Body of pancreas (tissue), 4 donors: Measurements from ENCODE around the gene RAB11FIP3. TPM values are rescaled to one million over a fixed set of nuclear protein-coding genes. Genes with fewer than 3 reads are reported as not detected.

ENCODE experiments used
- ATAC-seq: fragments of 150-250 bp; one replicate; pipeline ENCODE4 v1.9.1; 2016
- DNase-seq, 4 donors: peaks; one replicate each; pipeline ENCODE4 v3.0.0-alpha.2; 2019
- H3K27ac ChIP-seq, 4 donors: fragments of 200-600 bp; sonication (generic); 1 replicate in 3 of 4; 2 replicates in 1 of 4; pipeline versions ENCODE4 v1.5.1 to v1.6.1; 2016 to 2019; ENCODE audit warnings: mild to moderate bottlenecking in 1 of 4, mixed read lengths in 1 of 4, moderate library complexity in 1 of 4
- H3K27me3 ChIP-seq, 2 donors: fragments of 200-600 bp; sonication (generic); one replicate each; pipeline ENCODE4 v1.6.0; 2016; ENCODE audit warnings: mild to moderate bottlenecking in 1 of 2
- H3K36me3 ChIP-seq, 2 donors: fragments of 200-600 bp; sonication (generic); replicated peaks in 1 of 2; 2 replicates each; pipeline ENCODE4 v1.5.1; 2016; ENCODE audit warnings: low read depth in 2 of 2; ENCODE audit not compliant: insufficient read depth in 1 of 2
- H3K4me1 ChIP-seq: fragments of 200-600 bp; sonication (generic); one replicate; pipeline ENCODE4 v1.6.0; 2016
- H3K4me3 ChIP-seq, 2 donors: fragments of 200-600 bp; sonication (generic); 1 replicate in 1 of 2; 2 replicates in 1 of 2; pipeline ENCODE4 v1.5.1; 2016 to 2019
- H3K9me3 ChIP-seq, 3 donors: fragments of 200-600 bp; sonication (generic); 1 replicate in 2 of 3; 2 replicates in 1 of 3; pipeline ENCODE4 v1.5.1; 2016
- POLR2A ChIP-seq, 3 donors: fragments of 450-650 bp; IDR thresholded peaks; one replicate each; pipeline ENCODE4 v1.6.1; 2016; ENCODE audit warnings: antibody characterized with exemption in 3 of 3, mild to moderate bottlenecking in 2 of 3
- WGBS, 2 donors: methylation state at CpG; one replicate each; pipeline ENCODE4 v1.1.5; 2017; 5-methylcytosine and 5-hydroxymethylcytosine counted together
- intact Hi-C: fragments of 100-400 bp; cut with DNase I; formaldehyde crosslinking; loops from one replicate; pipeline ENCODE4 v1.15.1; 2023
- total RNA-seq, 2 donors: library from RNA; depleted of rRNA; stranded (reverse); fragments of >200 nt; gene quantifications; one replicate each; pipeline ENCODE4 v1.1.0, GENCODE V29; 2016
- TF ChIP-seq, protein P1 (sequence below), 7 experiments: fragments of 450-650 bp in 4 of 7; fragments of 200-600 bp in 3 of 7; sonication (generic) in 3 of 7; IDR thresholded peaks; one replicate each; pipeline ENCODE4 v1.5.1; 2016 to 2019; ENCODE audit warnings: antibody characterized with exemption in 7 of 7

RAB11FIP3 gene
- total RNA-seq, 2 donors from 2014 or later, result 50.1 to 122 TPM

DNA sequence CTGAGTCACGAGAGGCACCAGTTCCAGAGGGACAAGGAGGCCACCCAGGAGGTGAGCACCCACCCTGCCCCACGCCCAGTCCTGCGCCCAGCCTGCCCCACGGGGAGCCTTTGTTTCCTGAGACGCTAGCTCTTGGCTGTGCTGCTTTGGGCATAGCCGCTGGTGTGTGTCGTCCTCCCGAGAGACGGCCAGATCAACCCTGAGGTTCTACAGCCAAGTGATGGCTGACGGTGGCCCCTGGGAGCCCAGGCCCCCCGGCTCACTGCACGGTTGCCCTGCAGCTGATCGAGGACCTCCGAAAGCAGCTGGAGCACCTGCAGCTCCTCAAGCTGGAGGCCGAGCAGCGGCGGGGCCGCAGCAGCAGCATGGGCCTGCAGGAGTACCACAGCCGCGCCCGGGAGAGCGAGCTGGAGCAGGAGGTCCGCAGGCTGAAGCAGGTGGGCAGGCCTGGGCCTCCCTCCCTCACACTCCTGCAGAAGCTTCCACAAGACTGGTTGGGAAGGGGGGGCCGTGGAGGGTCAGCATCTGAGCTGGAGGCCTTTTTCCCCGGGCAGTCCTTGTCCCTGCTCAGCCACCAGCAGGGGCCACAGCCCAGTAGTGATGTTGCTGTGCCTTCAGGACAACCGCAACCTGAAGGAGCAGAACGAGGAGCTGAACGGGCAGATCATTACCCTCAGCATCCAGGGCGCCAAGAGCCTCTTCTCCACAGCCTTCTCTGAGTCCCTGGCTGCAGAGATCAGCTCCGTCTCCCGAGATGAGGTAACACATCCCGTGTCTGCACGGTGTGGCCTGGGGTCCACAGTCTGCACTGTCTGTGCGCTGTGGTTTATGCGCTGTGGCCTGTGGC is 94.6 kb downstream of the RAB11FIP3 start:
- Histone ChIP-seq H3K4me3 (no peak overlapping the region), H3K27ac (no peak overlapping the region), H3K9me3 (no peaks in the 10 kb centered on the region), H3K36me3 (peaks cover 0 to 13% of the 10 kb centered on the region in 2 donors), H3K27me3 (no peaks in the 10 kb centered on the region), H3K4me1 (peaks cover 13% of the 10 kb centered on the region)
- no peak for DNase-seq
- TF ChIP-seq, protein P1, sequence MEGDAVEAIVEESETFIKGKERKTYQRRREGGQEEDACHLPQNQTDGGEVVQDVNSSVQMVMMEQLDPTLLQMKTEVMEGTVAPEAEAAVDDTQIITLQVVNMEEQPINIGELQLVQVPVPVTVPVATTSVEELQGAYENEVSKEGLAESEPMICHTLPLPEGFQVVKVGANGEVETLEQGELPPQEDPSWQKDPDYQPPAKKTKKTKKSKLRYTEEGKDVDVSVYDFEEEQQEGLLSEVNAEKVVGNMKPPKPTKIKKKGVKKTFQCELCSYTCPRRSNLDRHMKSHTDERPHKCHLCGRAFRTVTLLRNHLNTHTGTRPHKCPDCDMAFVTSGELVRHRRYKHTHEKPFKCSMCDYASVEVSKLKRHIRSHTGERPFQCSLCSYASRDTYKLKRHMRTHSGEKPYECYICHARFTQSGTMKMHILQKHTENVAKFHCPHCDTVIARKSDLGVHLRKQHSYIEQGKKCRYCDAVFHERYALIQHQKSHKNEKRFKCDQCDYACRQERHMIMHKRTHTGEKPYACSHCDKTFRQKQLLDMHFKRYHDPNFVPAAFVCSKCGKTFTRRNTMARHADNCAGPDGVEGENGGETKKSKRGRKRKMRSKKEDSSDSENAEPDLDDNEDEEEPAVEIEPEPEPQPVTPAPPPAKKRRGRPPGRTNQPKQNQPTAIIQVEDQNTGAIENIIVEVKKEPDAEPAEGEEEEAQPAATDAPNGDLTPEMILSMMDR (IDR thresholded peaks at IDR 0.05), result no peak
- no peak for TF ChIP-seq POLR2A (IDR thresholded peaks at IDR 0.05)
- intact Hi-C loops, result no loop called here
- 94% methylated on average over 10 to 21 of the region's 35 CpGs for WGBS, 2 donors
- ATAC-seq, result no peak

DNA sequence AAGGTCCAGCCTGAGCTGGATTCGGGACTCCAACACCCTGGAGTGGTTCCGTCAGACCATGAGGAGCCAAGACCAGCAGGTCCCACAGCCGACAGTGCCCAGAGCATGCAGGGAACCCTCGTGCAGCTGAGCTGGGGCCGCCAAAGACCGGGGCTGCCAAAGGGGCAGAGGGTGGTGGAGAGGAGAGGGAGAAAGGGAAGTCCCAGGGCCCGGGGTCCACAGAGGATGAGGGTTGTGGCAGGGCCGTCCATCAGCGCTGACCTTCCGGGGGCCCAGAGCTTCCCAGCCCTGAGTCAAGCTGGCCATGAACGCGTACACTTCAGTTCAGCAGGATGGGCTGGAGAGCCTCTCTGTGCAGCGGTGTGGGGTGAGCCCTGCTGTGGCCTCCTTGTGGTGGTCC is 95.4 kb downstream of the RAB11FIP3 start:
- WGBS, 2 donors, result 92% methylated on average over 9 to 11 of the region's 13 CpGs
- ATAC-seq (no peak), DNase-seq (no peak)
- TF ChIP-seq, protein P1 (IDR thresholded peaks at IDR 0.05), result no peak
- no peak for TF ChIP-seq POLR2A (IDR thresholded peaks at IDR 0.05)
- intact Hi-C loops, result no loop called here
- Histone ChIP-seq H3K27me3 (no peaks in the 10 kb centered on the region), H3K4me3 (no peak overlapping the region), H3K36me3 (peaks cover 0 to 12% of the 10 kb centered on the region in 2 donors), H3K9me3 (no peaks in the 10 kb centered on the region), H3K27ac (no peak overlapping the region), H3K4me1 (peaks cover 20% of the 10 kb centered on the region)

DNA sequence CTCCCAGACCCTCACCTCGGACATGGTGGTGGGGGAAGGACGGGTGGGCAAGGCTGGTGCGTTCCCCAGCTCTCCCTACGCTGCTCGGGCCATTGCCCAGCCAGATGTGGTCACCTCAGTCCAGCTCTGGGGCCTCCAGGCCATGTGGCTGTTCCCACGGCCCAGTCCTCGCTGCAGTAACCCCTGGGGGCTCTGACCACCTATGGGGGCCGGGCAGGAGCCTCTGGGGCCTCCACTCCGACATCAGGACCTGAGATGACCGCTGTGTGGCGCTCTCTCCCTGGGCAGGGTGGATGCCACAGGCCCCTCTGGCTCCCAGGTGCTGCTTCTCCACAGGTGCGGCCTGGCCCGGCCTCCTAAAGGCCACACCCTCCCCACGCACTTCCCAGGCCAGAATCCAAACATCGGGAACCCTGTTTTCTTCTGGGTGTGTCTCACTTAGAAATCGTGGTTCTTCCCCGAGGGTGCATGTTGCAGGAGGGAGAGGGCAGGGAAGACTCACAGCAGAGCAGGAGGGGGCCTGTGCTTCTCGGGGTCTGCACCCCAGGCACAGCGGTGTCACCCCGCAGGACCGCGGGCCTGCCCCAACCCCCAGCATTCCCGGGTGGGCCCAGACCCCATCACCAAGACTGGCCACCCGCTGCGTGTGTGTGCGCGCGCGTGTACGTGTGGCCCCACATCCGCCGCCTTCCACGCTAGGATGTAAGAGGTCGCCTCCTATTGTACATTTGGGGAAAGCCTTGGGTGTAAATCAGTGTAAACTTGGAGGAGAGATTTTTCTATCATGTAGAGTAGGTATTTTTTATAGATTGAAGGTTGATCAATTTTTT is 96.1 kb downstream of the RAB11FIP3 start:
- DNase-seq (peak in 1 of 4 donors; percentile 52), ATAC-seq (no peak)
- Histone ChIP-seq H3K27ac (no peak overlapping the region), H3K9me3 (no peaks in the 10 kb centered on the region), H3K4me3 (no peak overlapping the region), H3K27me3 (no peaks in the 10 kb centered on the region), H3K36me3 (peaks cover 0 to 8% of the 10 kb centered on the region in 2 donors), H3K4me1 (peaks cover 28% of the 10 kb centered on the region)
- WGBS, 2 donors, result 80 to 89% methylated on average over 9 to 33 of the region's 34 CpGs
- TF ChIP-seq, protein P1 (IDR thresholded peaks at IDR 0.05), result peak in 2 of 7 experiments; percentile 15 to 33
- no peak for TF ChIP-seq POLR2A (IDR thresholded peaks at IDR 0.05)
- intact Hi-C loops, result no loop called here

DNA sequence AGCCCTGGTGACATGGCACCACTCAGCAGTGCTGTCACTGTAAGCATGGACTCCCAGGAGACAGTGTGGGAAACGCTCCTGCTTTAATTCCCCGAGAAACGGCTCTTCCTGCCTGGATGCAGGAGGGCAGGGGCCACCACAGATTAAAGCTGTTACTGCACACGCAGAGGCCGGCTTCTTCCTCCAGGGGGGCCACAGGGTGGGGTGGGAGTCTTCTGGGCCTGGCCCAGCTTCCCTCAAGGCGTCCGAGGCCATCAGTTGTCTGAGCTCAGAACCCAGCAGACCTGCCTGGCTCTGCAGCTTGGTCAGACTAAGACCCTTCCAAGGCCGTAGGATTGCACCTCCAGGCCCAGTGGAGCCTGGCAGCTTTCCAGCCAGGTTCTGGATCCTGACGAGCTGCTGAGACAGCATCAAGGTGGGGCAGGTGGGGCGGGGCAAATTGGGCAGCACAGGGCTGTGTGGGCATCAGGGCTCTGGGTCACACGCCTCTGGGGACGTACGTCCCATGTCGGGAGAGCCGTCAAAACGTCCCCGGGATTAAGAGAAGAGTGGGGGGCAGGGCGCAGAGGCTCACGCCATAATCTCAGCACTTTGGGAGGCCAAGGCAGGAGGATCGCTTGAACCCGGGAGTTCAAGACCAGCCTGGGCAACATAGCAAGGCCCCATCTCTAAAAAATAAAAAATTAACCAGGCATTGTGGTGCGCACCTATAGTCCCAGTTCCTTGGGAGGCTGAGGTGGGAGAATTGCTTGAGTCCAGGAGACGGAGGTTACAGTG is 97.1 kb downstream of the RAB11FIP3 start:
- no peaks in the 10 kb centered on the region for H3K9me3 ChIP-seq
- peaks cover 0 to 8% of the 10 kb centered on the region in 2 donors for H3K36me3 ChIP-seq
- no peak overlapping the region for H3K27ac ChIP-seq
- ATAC-seq (no peak), DNase-seq (no peak)
- peaks cover 32% of the 10 kb centered on the region for H3K4me1 ChIP-seq
- intact Hi-C loops, result no loop called here
- H3K4me3 ChIP-seq, result no peak overlapping the region
- no peaks in the 10 kb centered on the region for H3K27me3 ChIP-seq
- WGBS, 2 donors, result 77 to 84% methylated on average over 14 to 23 of the region's 23 CpGs
- TF ChIP-seq, protein P1 (IDR thresholded peaks at IDR 0.05), result no peak
